H1 (cell line): ENCODE measurements around the gene DOP1A. TPM values are rescaled to one million over a fixed set of nuclear protein-coding genes. Genes with fewer than 3 reads are reported as not detected.

ENCODE experiments used
- CTCF ChIA-PET: fragments of 300-600 bp; sonication (Branson Sonifier 250); formaldehyde crosslinking; loops from one replicate; lab custom pipeline; 2021; ENCODE audit not compliant: partially characterized antibody; lab: Charles Lee
- POLR2A ChIA-PET: fragments of 300-600 bp; sonication (Branson Sonifier 250); formaldehyde crosslinking; loops from one replicate; lab custom pipeline; 2021; ENCODE audit warnings: inconsistent platforms; ENCODE audit not compliant: partially characterized antibody; lab: Charles Lee
- DNase-seq, 2 experiments: peaks; one replicate each; pipeline versions ENCODE4 v3.0.0 to v3.0.0-alpha.2; 2010 to 2022; ENCODE audit warnings: low spot score in 2 of 2, low read depth in 1 of 2, mixed read lengths in 1 of 2
- FAIRE-seq: peaks from 2 replicates; lab custom pipeline; 2011; peaks lifted over from hg19 to GRCh38; lab: Jason Lieb, UNC
- H2AFZ ChIP-seq: 2 replicates; pipeline ENCODE4 v1.8.1; 2012; ENCODE audit warnings: low read length, inconsistent platforms
- H2AK5ac ChIP-seq: 2 replicates; pipeline ENCODE4 v1.6.1; 2013; ENCODE audit warnings: low read depth, low read length
- H2BK120ac ChIP-seq: replicated peaks from 2 replicates; pipeline ENCODE3; 2013; ENCODE audit warnings: low read depth, low read length, inconsistent platforms
- H2BK12ac ChIP-seq: 2 replicates; pipeline ENCODE4 v1.6.1; 2013; ENCODE audit warnings: low read depth, low read length
- H2BK15ac ChIP-seq: 2 replicates; pipeline ENCODE4 v1.6.1; 2013; ENCODE audit warnings: low read length
- H2BK20ac ChIP-seq: 2 replicates; pipeline ENCODE4 v1.6.1; 2013; ENCODE audit warnings: low read length
- H2BK5ac ChIP-seq: 2 replicates; pipeline ENCODE4 v1.6.1; 2013; ENCODE audit warnings: low read depth, low read length
- H3K14ac ChIP-seq: 2 replicates; pipeline ENCODE4 v1.6.1; 2013; ENCODE audit warnings: inconsistent platforms; ENCODE audit not compliant: insufficient read length
- H3K18ac ChIP-seq: 2 replicates; pipeline ENCODE4 v1.6.1; 2013; ENCODE audit warnings: low read length; ENCODE audit errors: extremely low read depth
- H3K23ac ChIP-seq: 2 replicates; pipeline ENCODE4 v1.6.1; 2013; ENCODE audit warnings: inconsistent platforms; ENCODE audit not compliant: insufficient read length
- H3K23me2 ChIP-seq: 2 replicates; pipeline ENCODE4 v1.6.1; 2013; ENCODE audit warnings: low read depth, low read length
- H3K27ac ChIP-seq: 2 replicates; pipeline ENCODE4 v1.6.1; 2011; ENCODE audit warnings: low read depth, low read length, inconsistent platforms
- H3K27me3 ChIP-seq, 4 experiments: replicated peaks in 1 of 4; 1 replicate in 1 of 4; 2 replicates in 3 of 4; pipeline versions ENCODE4 v1.6.1 to v1.8.1; 2011 to 2013; ENCODE audit warnings: low read length in 3 of 4, mild to moderate bottlenecking in 3 of 4, inconsistent platforms in 2 of 4, mixed read lengths in 2 of 4, moderate library complexity in 1 of 4; ENCODE audit not compliant: control insufficient read depth in 3 of 4, insufficient read depth in 3 of 4; ENCODE audit errors: extremely low read depth in 1 of 4
- H3K36me3 ChIP-seq, 4 experiments: 2 replicates each; pipeline versions ENCODE4 v1.6.1 to v1.8.1; 2011 to 2013; ENCODE audit warnings: mild to moderate bottlenecking in 4 of 4, low read length in 3 of 4, moderate library complexity in 2 of 4, control low read depth in 1 of 4, inconsistent platforms in 1 of 4; ENCODE audit not compliant: insufficient read depth in 4 of 4, control insufficient read depth in 2 of 4
- H3K4ac ChIP-seq: replicated peaks from 2 replicates; pipeline ENCODE3; 2013; ENCODE audit warnings: low read length, low read depth, mixed read lengths, inconsistent platforms; ENCODE audit not compliant: insufficient read length
- H3K4me1 ChIP-seq, 4 experiments: replicated peaks in 1 of 4; 1 replicate in 1 of 4; 2 replicates in 3 of 4; pipeline versions ENCODE4 v1.6.1 to v1.8.1; 2011 to 2013; ENCODE audit warnings: low read length in 3 of 4, inconsistent platforms in 2 of 4, mixed read lengths in 1 of 4; ENCODE audit not compliant: insufficient read depth in 4 of 4, control insufficient read depth in 3 of 4
- H3K4me2 ChIP-seq, 2 experiments: 2 replicates each; pipeline versions ENCODE4 v1.6.1 to v1.8.1; 2011 to 2013; ENCODE audit warnings: low read depth in 2 of 2, low read length in 2 of 2, control low read depth in 1 of 2, inconsistent platforms in 1 of 2, mild to moderate bottlenecking in 1 of 2; ENCODE audit not compliant: insufficient read depth in 1 of 2
- H3K4me3 ChIP-seq, 4 experiments: fragments of 200-600, 300-600 bp in 1 of 4; sonication (generic), shearing (Covaris generic), sonication (Bioruptor Twin) in 1 of 4; 2 replicates each; pipeline versions ENCODE4 v1.5.1 to v1.8.1; 2011 to 2016; ENCODE audit warnings: low read length in 4 of 4, low read depth in 3 of 4, control low read depth in 2 of 4, inconsistent platforms in 2 of 4, mild to moderate bottlenecking in 2 of 4, mixed read lengths in 1 of 4, moderate library complexity in 1 of 4; ENCODE audit not compliant: insufficient read depth in 2 of 4; ENCODE audit errors: extremely low read depth in 1 of 4
- H3K56ac ChIP-seq: replicated peaks from 2 replicates; pipeline ENCODE3; 2013; ENCODE audit warnings: low read depth, mild to moderate bottlenecking, mixed read lengths, low read length, inconsistent platforms; ENCODE audit not compliant: insufficient read length
- H3K79me1 ChIP-seq: 2 replicates; pipeline ENCODE4 v1.6.1; 2013; ENCODE audit warnings: low read depth, low read length, control low read depth
- H3K79me2 ChIP-seq, 2 experiments: 2 replicates each; pipeline versions ENCODE4 v1.6.1 to v1.8.1; 2012 to 2013; ENCODE audit warnings: low read length in 2 of 2, mild to moderate bottlenecking in 2 of 2, inconsistent platforms in 1 of 2; ENCODE audit not compliant: insufficient read depth in 2 of 2, control insufficient read depth in 1 of 2
- H3K9ac ChIP-seq, 4 experiments: replicated peaks in 1 of 4; 1 replicate in 1 of 4; 2 replicates in 3 of 4; pipeline versions ENCODE4 v1.6.1 to v1.8.1; 2011 to 2013; ENCODE audit warnings: low read depth in 3 of 4, low read length in 3 of 4, control low read depth in 2 of 4, mild to moderate bottlenecking in 2 of 4, moderate library complexity in 2 of 4, inconsistent platforms in 1 of 4; ENCODE audit errors: extremely low read depth in 1 of 4
- H3K9me3 ChIP-seq, 2 experiments: 2 replicates each; pipeline versions ENCODE4 v1.6.1 to v1.8.1; 2012 to 2013; ENCODE audit warnings: mild to moderate bottlenecking in 2 of 2, moderate library complexity in 2 of 2, control low read depth in 1 of 2, inconsistent platforms in 1 of 2, low read depth in 1 of 2, low read length in 1 of 2, mixed read lengths in 1 of 2; ENCODE audit not compliant: insufficient read depth in 2 of 2
- H4K20me1 ChIP-seq, 2 experiments: replicated peaks in 1 of 2; 2 replicates each; pipeline versions ENCODE3 to v1.8.1; 2011 to 2013; ENCODE audit warnings: inconsistent platforms in 2 of 2, low read length in 2 of 2, mild to moderate bottlenecking in 1 of 2; ENCODE audit not compliant: insufficient read depth in 2 of 2, control insufficient read depth in 1 of 2
- H4K5ac ChIP-seq: 2 replicates; pipeline ENCODE4 v1.6.1; 2013; ENCODE audit warnings: low read length, low read depth, mixed read lengths, inconsistent platforms; ENCODE audit not compliant: insufficient read length
- H4K8ac ChIP-seq: 2 replicates; pipeline ENCODE4 v1.8.0; 2013; ENCODE audit warnings: mild to moderate bottlenecking, moderate library complexity, low read length, inconsistent platforms; ENCODE audit not compliant: insufficient read depth; ENCODE audit errors: extremely low read depth
- H4K91ac ChIP-seq: replicated peaks from 2 replicates; pipeline ENCODE3; 2013; ENCODE audit warnings: low read length, mixed read lengths, inconsistent platforms; ENCODE audit not compliant: insufficient read length
- ATF3 ChIP-seq: IDR thresholded peaks from 2 replicates; pipeline ENCODE4 v1.6.1; 2011; ENCODE audit warnings: low read depth, mild to moderate bottlenecking, low read length; ENCODE audit not compliant: insufficient read depth
- EGR1 ChIP-seq: IDR thresholded peaks from 2 replicates; pipeline ENCODE4 v1.6.1; 2011; ENCODE audit warnings: low read depth, low read length, borderline replicate concordance
- GABPA ChIP-seq: IDR thresholded peaks from 2 replicates; pipeline ENCODE4 v1.6.1; 2011; ENCODE audit warnings: mild to moderate bottlenecking, low read length, moderate library complexity, borderline replicate concordance; ENCODE audit not compliant: insufficient read depth
- HDAC2 ChIP-seq, 2 experiments: fragments of 300-600 bp in 1 of 2; sonication (generic) in 1 of 2; IDR thresholded peaks; 2 replicates each; pipeline ENCODE4 v1.6.1; 2011 to 2012; ENCODE audit warnings: low read depth in 2 of 2, low read length in 2 of 2, mild to moderate bottlenecking in 2 of 2, moderate library complexity in 2 of 2, borderline replicate concordance in 1 of 2, inconsistent platforms in 1 of 2
- JUN ChIP-seq: IDR thresholded peaks from 2 replicates; pipeline ENCODE4 v1.6.1; 2011; ENCODE audit warnings: low read depth, mild to moderate bottlenecking, improper control_type of control experiment, low read length
- KDM1A ChIP-seq: fragments of 200-600, 300-600 bp; sonication (generic); IDR thresholded peaks from 2 replicates; pipeline ENCODE4 v1.7.1; 2016; ENCODE audit warnings: mild to moderate bottlenecking, low read length, borderline replicate concordance
- PHF8 ChIP-seq: fragments of 200-600 bp; sonication (generic); conservative IDR thresholded peaks from 2 replicates; pipeline ENCODE4 v1.7.1; 2012; ENCODE audit warnings: low read depth, mild to moderate bottlenecking, inconsistent platforms, low read length, moderate library complexity
- RNF2 ChIP-seq: fragments of 200-900, 300-1000 bp; sonication (generic); IDR thresholded peaks from 2 replicates; pipeline ENCODE4 v1.7.1; 2016; ENCODE audit warnings: borderline replicate concordance, low read depth, mild to moderate bottlenecking, antibody characterized with exemption, low read length; ENCODE audit not compliant: poor library complexity, severe bottlenecking; ENCODE audit errors: missing control alignments
- SIN3A ChIP-seq, 2 experiments: IDR thresholded peaks in 1 of 2; conservative IDR thresholded peaks in 1 of 2; 2 replicates each; pipeline ENCODE4 v1.6.1; 2011 to 2012; ENCODE audit warnings: low read length in 2 of 2, improper control_type of control experiment in 1 of 2, low read depth in 1 of 2, mild to moderate bottlenecking in 1 of 2
- SIRT6 ChIP-seq: IDR thresholded peaks from one replicate; pipeline ENCODE4 v1.7.1; 2012; ENCODE audit warnings: low read length, inconsistent platforms
- WGBS, 2 experiments: shearing (Covaris generic) in 1 of 2; methylation state at CpG; one replicate each; pipeline versions ENCODE4 v1.1.6 to v1.1.7; 2013 to 2015; ENCODE audit warnings: low lambda C conversion rate in 2 of 2, mixed read lengths in 2 of 2, inconsistent platforms in 1 of 2, low coverage in 1 of 2, missing lambda C conversion rate in 1 of 2; ENCODE audit not compliant: insufficient replicate concordance in 2 of 2, insufficient coverage in 1 of 2, insufficient read length in 1 of 2; ENCODE audit errors: extremely low coverage in 1 of 2, missing lambda C conversion rate in 1 of 2; 5-methylcytosine and 5-hydroxymethylcytosine counted together
- polyA plus RNA-seq, 7 experiments: library from polyadenylated mRNA; depleted of rRNA in 3 of 7; stranded (reverse) in 5 of 7; unstranded in 2 of 7; fragments of >200 nt in 5 of 7; fragments of 200-250 nt in 2 of 7; gene quantifications; 1 replicate in 5 of 7; 2 replicates in 1 of 7; 4 replicates in 1 of 7; pipeline versions ENCODE4 v1.2.1 to v1.2.3, GENCODE V29; 2011 to 2013; ENCODE audit warnings: missing spikeins in 2 of 7, mixed read lengths in 2 of 7
- total RNA-seq: library from RNA; stranded (reverse); fragmentation: NEBNext Ultra II Directional; extraction: Animal tissue kit (Norgen Biotek cat#: 25700); gene quantifications from 2 replicates; pipeline ENCODE4 v1.2.1, GENCODE V29; 2021

Gene DOP1A
- total and polyA plus RNA-seq, 2 of the 8 experiments (the other 6 are each of a cell fraction or from before 2014, with no cell fraction given) = 7.5 to 14.7 TPM

- no peak overlapping the region for H3K23ac ChIP-seq
- H3K4me1 ChIP-seq = no peaks in the 10 kb centered on the region; a peak in 1 of 7 replicates
- WGBS, 2 experiments = 94% methylated on average over 3 of the region's 3 CpGs; no CpG with 5 or more reads in 1 of the 2 experiments
- no peaks in the 10 kb centered on the region for H3K79me1 ChIP-seq
- H3K56ac ChIP-seq = no peak overlapping the region
- H3K36me3 ChIP-seq = no peaks in the 10 kb centered on the region
- no peaks in the 10 kb centered on the region for H3K27me3 ChIP-seq
- no peak overlapping the region for H4K91ac ChIP-seq
- H2BK12ac ChIP-seq = no peak overlapping the region
- H2AK5ac ChIP-seq = no peak overlapping the region
- no peaks in the 10 kb centered on the region for H4K20me1 ChIP-seq
- ChIA-PET POLR2A (no interaction called here), CTCF (no interaction called here)
- no peaks in the 10 kb centered on the region for H3K23me2 ChIP-seq
- H3K9me3 ChIP-seq = no peaks in the 10 kb centered on the region
- no peak overlapping the region for H2BK20ac ChIP-seq
- no peak overlapping the region for H3K27ac ChIP-seq
- no peak overlapping the region for H3K9ac ChIP-seq
- H2BK120ac ChIP-seq = no peak overlapping the region
- no peak overlapping the region for H2BK5ac ChIP-seq
- H3K79me2 ChIP-seq = peaks cover 0 to 8% of the 10 kb centered on the region in 2 experiments; a peak in 2 of 4 replicates
- H3K4me3 ChIP-seq = no peak overlapping the region
- no peak overlapping the region for H4K8ac ChIP-seq
- H3K4ac ChIP-seq = no peak overlapping the region
- DNase-seq (no peak), FAIRE-seq (no peak)
- no peak overlapping the region for H3K14ac ChIP-seq
- H2BK15ac ChIP-seq = no peak overlapping the region
- no peak overlapping the region for H3K4me2 ChIP-seq
- H3K18ac ChIP-seq = no peak overlapping the region
- no peak overlapping the region for H4K5ac ChIP-seq
- H2AFZ ChIP-seq = no peak overlapping the region
- no peak for TF ChIP-seq KDM1A
- TF ChIP-seq JUN = no peak
- TF ChIP-seq EGR1 = no peak
- TF ChIP-seq SIN3A (conservative IDR thresholded peaks at IDR 0.05 in 1 of 2, IDR thresholded peaks at IDR 0.05 in 1 of 2; ENCODE audit: low read depth in 1 of 2, low read length in 2 of 2) = no peak
- TF ChIP-seq RNF2 = no peak
- TF ChIP-seq SIRT6 = no peak
- TF ChIP-seq GABPA = no peak
- no peak for TF ChIP-seq ATF3
- TF ChIP-seq HDAC2 (IDR thresholded peaks at IDR 0.05; ENCODE audit: borderline replicate concordance in 1 of 2, low read depth in 2 of 2, low read length in 2 of 2) = no peak
- no peak for TF ChIP-seq PHF8
Measured at GRCh38 chr6:83092756-83093399, 25.4 kb downstream of the DOP1A start.
